Activated CD4-positive, CD25-positive, alpha-beta regulatory T cell treated with anti-CD3 and anti-CD28 coated beads, Interleukin-2, amount 50 U/mL, for 72 hours (primary cell): ENCODE measurements around the gene KDM4E.

Source experiments
- DNase-seq: peaks from one replicate; pipeline ENCODE4 v3.0.0; 2021

The KDM4E gene

DNA sequence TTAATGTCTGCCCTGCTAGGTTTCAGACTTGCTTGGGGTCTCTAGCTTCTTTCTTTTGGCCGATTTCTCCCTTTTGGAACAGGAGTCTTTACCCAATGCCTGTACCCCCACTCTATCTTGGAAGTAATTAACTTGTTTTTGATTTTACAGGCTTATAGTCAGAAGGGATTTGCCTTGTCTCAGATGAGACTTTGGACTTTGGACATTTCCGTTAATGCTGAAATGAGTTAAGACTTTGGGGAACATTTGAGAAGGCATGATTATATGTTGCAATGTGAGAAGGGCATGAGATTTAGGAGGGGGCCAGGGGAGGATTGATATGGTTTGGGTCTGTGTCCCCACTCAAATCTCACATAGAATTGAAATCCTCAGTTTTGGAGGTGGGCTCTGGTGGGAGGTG, 29.3 kb downstream of the KDM4E start:
- no peak for DNase-seq

DNA sequence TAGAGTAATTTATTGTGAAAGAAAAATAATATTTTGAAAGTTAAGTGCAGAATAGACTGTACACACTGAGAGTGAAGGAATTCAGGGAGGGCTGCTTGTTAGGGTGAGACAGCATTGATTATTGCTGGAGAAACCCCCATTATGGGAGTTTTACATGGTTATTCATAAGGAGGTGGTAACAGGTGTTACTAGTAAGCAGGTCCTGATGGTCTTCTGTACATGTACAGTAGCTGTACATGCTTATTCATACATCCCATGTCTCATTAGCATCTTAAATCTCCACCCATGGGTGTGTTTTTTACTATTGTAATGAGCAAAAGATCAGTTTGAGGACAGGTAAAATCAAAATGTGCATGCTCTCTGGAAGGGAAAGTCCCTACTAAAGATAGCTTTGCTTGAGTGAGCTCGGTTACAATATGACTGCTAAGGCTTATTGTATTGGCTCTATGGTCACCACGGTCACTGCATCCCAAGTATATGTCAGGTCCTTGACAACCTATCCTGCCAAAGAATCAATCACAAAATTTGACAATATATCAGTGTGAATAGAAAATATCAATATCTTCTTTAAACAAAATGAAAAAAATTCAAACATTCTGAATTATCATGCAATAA, 30.3 kb downstream of the KDM4E start:
- no peak for DNase-seq

DNA sequence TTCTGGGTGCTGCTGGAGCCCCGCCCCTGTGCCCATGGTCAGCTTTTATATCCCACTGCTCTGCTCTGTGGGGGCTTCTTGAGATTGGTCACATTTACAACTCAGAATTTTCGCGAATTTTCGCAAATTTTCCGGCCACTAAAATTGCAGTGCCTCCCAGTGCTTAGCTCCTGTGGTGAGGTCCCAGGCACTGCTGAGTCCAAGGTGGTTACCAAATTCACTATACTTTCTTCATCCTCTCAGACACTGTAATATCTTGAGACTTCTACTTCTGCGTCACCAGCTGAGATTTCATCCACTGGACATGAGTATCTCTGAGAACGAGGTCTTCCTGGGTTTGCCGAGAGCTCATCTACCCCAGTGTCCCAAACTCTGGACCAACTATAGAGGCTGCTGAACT, 32.9 kb downstream of the KDM4E start:
- DNase-seq, result no peak

DNA sequence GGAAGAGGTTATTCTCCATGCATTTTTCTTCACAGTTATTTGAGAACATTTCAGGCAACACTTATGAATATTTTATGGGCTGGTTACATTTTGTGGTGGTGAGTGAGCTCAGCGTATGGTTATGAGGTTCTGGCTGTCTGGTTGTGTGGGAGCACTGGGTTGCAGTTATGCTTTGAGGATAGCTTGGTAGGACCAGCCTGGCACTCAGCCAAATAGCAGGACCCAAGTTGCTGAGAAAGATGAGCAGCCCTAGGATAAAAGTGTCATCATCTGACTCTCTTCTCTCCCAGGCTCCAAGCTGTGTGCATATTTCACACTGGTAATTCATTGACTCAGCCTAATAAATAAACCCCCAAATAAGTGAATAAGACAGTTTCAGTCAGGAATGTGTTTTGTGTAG, 33.6 kb downstream of the KDM4E start:
- DNase-seq, result no peak

DNA sequence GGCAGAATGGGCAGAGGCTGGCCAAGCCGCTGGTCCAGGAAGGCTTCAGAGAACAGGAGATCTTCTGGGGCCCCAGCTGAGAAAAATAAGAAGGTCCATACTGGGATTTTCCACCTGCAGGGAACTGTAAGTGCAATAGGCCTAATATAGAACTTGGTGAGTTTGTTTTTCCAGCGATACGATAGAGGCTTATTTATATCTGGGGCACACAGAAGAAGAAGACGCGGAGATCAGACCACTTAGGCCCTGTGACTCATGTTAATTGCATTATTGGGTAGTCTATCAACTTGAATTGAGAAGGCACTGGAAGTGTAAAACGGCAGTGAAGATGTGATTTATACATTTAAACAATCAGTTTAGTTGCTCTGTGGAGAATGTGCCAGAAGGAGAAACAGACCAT, 34.0 kb downstream of the KDM4E start:
- DNase-seq, result no peak

DNA sequence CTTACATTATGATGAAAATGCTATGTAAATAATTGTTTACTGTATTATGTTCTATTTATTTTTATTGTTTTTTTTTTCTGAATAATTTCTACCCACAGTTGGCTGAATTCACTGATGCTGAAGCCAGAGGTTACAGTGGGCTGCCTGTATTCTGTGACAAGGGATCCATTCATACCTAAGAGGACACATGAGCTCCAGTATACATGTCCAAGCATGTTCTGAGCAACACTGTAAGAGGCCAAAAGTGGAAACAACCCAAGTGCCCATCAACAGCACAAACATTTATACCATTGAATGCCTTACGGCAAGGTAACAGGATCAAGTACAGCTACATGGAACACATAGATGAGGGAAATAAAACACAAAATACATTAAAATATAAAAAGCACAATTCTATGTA, 40.3 kb downstream of the KDM4E start:
- no peak for DNase-seq

DNA sequence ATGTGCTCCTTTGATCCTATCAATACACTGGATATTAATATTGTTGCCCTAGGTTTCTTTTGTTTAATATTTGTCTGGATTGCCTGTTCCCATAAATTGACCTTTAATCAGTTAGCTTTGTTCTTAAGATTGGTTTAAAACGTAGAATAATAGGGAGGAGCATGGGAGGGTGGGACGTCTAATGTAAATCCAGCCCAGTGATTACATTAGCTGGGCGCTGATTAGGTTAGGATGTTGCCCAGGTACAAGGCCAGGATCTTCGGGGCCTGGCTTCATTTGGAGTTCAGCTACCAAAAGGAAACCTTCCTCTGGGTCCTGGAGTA, 41.6 kb downstream of the KDM4E start, which contains the start of gene SRSF8:
Gene SRSF8, plus strand, starts transcription at position 204 of the 323 bp plus-strand sequence. CDS start 308 bp downstream, outside the sequence.
- DNase-seq, result no peak

DNA sequence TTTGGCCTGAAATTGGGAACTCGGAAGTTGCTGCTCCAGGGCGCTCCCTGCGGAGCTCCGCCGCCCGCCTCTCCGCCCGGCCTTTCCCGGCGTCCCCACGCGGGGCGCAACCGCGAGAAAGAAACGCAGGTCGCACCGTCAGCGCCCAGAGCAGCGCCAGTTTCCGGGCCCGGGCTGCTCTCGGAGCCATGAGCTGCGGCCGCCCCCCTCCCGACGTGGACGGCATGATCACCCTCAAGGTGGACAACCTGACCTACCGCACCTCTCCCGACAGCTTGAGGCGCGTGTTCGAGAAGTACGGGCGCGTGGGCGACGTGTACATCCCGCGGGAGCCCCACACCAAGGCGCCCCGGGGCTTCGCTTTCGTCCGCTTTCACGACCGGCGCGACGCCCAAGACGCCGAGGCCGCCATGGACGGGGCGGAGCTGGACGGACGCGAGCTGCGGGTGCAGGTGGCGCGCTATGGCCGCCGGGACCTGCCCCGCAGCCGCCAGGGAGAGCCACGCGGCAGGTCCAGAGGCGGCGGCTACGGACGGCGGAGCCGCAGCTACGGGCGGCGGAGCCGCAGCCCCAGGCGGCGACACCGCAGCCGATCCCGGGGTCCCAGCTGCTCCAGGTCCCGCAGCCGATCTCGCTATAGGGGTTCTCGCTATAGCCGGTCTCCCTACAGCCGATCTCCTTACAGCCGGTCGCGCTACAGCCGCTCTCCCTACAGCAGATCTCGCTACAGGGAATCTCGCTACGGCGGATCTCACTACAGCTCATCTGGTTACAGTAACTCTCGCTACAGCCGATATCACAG, 42.2 kb downstream of the KDM4E start:
- peak; percentile 80 for DNase-seq

DNA sequence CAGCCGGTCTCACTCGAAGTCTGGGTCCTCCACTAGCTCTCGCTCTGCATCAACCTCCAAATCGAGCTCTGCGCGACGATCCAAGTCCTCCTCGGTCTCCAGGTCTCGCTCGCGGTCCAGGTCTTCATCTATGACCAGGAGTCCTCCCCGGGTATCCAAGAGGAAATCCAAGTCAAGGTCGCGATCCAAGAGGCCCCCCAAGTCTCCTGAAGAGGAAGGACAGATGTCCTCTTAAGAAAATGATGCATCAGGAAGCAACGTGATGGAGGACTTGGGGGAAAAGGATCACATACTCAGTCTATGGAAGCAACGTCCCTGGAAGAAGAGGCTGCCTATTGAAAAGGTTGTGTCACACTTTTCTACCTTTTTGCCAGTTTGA, 42.8 kb downstream of the KDM4E start:
- no peak for DNase-seq

DNA sequence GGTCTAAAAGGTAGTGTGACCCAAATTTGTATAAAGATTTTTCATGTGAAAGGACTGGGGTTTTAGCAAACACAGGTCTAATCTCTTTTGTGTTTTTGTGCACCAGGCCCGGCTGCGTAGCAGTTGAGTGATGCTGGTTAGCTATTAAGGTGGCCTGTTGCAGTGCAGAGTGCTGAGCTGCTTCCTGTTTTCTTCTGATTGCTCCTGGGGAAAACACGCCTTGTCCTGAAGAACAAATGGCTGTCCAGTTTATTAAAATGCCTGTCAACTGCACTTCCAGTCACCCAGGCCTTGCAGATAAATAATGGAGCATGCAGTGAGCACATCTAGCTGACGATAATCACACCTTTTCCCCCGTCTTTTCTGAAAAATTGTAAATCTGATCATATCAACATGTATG, 43.5 kb downstream of the KDM4E start:
- peak; percentile 49 for DNase-seq

DNA sequence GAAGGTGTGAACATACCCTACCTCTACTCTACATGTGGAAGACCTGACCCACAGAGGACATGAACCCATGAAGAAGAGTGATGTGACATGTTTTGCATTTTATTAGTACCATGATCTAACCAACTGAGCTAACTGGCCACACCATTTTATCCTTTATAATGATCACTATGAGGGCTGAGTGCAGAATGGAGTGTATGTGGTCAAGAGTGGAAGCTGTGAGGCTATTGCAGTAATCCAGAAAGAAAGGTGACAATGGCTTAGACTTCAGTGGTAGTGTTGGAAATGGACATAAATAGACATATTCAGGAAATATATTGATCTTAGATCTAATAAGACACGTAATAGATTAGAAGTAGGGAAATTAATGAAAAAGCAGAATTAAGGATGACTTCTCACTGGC, 45.4 kb downstream of the KDM4E start:
- DNase-seq, result no peak

DNA sequence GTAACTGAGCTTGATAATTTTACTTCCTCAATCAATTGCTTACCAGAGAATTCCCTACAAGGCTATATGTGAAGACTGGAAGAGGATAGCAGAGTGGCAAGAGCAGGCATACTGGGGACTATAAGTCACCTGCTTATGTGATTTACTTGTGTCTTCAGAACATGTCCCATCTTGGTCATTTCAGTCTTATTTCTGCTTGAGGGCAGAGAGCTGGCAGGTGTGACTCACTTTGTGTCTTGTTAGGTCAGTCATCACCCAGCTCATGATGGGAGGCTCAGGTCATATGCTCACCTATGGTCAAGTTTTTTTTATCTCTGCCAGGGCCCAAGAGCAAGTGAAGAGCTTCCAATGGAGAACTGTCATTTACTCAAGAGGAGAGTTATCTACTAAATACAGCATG, 47.9 kb downstream of the KDM4E start:
- DNase-seq, result no peak

DNA sequence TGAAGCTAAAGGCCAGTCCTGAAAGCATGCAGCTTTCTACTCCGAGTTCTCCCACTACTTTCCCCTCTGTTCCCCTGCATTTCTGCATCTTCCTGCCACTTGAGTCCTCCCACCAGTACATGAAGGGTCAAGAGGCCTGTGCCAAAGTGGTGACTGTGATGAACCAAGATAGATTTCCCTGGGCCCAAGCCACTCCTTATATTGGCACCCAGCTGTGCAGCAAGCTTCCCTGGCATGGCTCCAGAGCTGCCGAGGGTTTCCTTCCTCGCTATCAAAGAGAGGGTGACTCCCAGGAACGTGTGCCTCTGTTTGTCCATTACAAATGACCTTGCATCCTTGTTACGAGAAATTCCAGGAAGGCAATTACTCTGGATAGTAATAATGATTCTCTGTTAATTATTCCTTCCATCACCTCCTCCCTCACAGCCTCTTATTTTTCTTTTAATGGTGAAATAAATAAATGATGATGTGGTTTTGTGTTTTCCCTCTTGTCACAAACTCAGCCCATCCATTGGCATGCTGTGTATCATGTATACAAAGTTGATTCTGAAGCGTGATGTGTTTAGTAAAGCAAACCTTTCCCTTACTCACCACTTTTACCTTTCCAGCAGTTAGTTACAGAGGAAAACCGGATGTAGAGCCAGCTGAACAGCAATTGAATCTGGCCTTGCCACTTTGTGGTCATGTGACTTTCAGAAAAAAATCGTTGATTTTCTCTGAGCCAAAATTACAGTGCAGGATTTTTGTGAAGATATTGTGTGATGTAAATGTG, 49.9 kb downstream of the KDM4E start:
- DNase-seq, result no peak

DNA sequence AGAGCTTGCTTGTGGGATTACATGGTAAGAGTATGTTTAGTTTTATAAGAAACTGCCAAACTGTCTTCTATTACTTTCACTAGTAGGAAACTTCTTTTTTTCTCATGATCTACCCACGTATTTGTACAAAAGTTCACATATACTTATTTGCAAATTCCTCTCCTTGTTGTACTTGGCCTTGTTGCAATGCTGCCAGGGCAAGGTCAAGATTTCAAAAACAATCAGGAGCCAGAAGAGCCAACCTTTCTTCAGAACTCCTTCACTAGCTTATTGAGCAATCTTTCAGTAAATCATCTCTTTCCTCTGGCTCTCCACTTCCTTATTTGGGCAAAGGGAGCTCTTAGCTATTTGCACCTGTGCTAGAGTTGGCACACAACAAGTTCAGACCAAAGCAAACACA, 51.4 kb downstream of the KDM4E start:
- no peak for DNase-seq

DNA sequence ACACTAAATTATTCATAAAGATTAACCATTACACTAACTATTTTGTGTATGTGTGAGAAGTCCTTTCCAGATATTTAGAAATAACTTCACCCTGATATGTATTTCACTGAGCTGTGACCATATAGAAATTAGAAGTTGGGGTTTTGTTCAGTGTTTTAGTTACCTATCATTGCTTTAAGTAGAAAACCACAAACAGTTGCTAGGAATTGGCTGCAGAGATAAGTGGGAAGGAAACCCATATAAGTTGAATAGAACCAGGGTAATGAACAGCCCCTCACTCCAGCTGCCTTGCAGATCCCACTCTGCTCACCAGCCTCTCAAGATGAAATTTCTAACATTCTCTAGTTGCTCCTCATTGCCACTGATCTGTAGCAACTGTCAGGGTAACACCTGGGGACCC, 51.9 kb downstream of the KDM4E start:
- no peak for DNase-seq
